Central memory CD4-positive, alpha-beta T cell (primary cell): ENCODE measurements around the gene TSKU.

ENCODE experiments used
- DNase-seq: peaks from one replicate; pipeline ENCODE4 v3.0.0; 2022

Gene TSKU

DNA sequence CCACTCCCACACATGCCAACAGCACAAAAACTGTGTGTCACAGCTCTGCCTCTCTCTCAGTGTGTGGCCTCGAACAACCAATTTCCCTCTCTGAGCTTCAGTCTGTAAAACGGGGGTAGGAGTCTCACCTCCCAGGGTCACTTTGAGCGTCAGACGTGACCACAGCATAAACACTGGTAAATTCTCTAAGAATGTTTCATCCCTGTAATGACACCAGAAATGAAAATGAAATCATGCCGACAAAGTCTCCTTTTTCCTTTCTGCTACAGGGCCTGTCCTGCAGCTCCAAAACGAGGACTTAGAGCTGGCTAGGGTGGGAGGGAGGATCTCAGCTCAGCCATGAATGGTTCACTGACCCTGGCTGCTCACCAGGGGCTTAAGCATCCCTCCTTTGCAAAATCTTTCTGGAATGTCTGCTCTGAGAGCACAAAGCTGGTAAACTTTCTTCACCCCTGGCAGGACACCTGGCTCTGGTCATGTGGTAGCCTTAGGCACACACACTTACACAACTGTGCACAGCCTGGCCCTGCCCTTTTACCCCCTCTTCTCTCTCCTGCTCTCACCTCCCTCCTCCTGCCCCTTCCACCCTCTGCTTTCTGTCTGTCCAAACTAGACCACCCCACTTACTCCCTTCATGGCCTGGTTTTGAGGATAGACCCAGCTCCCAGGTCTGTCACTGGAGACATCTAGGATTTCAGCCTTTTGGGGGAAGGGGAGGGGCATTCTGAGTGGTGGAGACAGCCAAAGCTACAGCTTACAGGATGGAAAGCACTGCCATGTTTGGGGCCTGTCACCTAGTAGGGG is 12.3 kb upstream of the TSKU start:
- no peak for DNase-seq

DNA sequence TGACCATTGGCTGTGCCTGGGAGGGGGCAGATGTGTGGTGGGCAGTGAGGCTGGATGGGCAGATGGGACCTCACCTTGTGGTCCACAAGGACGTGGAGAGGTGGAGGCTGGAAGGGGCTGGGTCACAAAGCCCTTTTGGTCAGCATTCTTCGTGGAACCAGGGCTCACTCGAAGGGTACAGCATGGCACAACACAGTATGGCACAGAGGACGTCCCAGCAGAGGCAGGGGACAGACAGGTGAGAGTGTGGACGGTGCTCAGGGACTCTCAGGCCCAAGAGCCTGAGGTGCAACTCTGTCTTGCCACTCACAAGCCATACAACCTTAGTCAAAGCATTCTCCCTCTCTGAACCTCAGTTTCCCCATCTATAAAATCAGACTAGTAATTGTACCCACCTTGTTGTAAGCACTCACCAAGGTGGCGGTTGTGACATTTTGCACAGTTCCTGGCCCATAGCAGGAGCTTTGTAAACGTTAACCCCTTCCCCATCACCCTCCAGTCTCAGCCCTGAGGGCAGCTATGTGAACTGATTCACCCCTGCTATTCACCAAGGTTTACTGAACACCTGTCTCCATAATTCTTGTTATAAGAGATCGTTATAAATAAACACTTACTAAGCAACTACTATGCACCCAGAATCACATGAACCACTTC is 11.6 kb upstream of the TSKU start:
- DNase-seq: no peak

DNA sequence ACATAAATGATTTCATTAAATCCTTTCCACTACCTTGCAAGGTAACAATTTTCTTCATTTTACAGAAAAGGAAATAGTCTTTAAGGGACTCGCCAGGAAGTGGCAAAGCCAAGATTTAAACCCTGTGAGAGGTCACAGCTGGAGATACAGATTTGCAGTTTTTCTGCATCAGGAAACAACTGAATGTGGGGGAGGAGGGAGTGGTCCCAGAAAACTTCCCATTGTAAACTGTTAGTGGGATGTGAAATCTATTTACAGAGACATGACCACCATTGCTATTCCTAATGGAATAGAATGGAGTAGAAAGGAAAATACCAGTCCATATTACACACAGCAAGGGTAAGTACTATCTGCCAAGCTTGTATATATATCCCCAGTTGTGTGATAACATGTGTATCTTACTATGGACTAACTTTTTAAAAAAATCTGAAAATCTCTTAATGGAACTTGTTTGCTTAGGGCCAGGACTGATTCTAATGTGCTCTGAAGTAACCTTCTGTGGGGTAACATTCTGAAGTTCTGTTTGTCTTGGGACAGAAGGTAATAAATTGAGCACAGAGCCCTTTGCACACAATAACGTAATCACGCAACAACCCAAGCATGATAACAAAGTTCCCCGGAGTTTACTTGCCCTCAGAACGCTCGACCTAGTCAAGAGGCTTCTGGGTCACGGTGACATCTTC is 10.9 kb upstream of the TSKU start:
- DNase-seq: no peak

DNA sequence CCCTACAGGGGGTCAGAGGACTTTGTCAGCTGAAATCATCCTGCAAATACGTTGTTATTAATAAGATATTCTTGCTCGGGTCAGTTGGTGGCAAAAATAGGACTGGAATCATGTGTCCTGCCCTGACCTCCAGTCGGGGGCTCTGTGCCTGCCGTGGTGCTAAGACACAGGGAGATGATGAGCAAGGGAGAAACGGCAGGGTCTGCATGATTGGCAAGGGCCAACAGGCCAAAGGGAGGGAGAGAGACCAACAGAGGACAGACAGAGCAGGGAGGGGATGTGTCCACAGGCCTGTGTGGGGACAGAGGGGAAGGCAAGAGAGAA is 10.4 kb upstream of the TSKU start:
- DNase-seq: no peak

DNA sequence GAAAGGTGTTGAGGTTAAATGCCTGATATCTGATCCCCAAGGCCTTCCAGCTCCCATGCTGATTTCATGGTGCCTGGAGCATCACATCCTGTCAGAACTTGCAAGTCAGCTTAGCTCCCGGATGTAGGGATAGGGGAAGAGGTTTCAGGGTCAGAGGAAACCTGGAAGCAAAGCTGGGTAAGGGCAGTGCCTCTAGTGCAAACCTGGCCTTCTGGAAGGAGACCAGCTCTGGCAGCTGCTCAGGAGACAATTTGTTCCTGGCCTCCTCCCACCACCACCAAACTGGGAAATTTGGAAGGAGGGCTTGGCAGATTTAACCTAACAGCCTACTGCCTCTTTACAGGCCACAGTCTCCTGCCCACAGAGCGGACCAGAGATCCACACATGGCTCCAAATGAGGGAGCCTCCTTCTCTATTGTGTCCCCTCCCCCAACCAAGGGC is 9.2 kb upstream of the TSKU start:
- no peak for DNase-seq

DNA sequence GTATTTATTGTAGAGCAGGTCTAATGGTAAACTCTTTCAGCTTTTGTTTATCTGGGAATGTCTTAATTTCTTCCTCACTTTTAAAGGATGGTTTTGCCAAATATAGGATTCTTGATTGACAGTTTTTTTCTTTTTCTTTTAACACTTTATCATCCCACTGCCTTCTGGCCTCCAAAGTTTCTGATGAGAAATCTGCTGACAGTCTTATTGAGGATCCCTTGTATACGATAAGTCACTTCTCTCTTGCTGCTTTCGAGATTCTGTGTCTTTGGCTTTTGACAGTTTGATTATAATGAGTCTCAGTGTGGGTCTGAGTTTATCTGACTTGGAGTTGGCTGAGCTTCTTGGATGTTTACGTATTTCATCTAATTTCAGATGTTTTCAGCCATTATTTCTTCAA is 6.7 kb upstream of the TSKU start:
- DNase-seq: no peak

DNA sequence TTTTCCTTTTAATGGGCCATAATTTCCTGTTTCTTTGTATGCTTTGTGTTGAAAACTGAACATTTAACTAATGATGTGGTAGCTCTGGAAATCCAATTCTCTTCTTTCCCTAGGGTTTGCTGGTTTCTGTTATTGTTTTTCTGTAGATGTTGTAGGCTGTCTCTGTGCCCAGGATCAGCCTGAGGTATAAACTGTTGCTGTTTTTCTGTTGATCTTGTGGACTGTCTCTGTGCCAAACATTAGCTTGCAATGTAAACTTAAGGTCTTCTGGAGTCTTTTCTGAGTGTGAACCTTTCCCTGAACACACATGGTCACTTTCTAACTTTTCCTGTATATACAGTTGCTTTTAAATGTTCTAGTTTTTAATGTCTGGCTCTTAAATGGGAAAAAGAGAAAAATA is 5.9 kb upstream of the TSKU start:
- no peak for DNase-seq

DNA sequence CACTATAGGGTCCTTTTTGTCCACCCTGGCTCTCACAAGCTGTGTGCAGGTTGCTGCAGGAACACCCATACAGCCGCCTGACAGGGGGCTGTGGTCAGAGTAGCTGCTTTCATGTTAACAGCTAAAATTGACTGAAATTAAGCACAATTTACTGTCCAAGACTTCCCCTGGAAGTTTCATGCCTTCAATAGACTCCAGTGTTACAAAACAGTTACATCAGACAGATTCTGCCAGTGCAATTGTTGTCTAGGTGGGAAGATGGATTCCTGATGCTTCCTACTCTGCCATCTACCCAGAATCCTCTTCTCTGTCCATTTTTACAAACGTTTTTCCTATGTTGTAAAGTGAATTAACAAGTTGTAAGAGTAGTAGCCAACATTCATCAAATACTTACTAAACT is 5.3 kb upstream of the TSKU start:
- no peak for DNase-seq

DNA sequence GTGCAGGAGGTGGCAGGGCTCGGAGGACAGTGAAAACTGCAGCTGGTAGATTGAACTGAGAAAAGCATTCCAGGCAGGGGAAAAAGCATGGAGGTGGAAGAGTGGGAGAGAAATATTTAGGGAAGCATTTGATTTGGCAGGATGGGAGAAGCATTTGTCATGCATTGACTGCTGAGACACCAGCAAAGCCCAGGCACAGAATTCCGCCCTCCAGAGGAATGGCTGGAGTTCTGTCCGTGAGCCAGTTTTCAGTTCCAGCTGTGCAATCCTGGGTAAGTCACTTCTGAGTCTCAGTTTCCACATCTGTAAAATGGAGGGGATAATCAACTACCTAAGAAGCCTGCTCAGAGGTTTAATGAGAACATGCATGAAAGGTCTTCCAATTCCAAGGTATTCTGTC is 4.3 kb upstream of the TSKU start:
- DNase-seq: no peak

DNA sequence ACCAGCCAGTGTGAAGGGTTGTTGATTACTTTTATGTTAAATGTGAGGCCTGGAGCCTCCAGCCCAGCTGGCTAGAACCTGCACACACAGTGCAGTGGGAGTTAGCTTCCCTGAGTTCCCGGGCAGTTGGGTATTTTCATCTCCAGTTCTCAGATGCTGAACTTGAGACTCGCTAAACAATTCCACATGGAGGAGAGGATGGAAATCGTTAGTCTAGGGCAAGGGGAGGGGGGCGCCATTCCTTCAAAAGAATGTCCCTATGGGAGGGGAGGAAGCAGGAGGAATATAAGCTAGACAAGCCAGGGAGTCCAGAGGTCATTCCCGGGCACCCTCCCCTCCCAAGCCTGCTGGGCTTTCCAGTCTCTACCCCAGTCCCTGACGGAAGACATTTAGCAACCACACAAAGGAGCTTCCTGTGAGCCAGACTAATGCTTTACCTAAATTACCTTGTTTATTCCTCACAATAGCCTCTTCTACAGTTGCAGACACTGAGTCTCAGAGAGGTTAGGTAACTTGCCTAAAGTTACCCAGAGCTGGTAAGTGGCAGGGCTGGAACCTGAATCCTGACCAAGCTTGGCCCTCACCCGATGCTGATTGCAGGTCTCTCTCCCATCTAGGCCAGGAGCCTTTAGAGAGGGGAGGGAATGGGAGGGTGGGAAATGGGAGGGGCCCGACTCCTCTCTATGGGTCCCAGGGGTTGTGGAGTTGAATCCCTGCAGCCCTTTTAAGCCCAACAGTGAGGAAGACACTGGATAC is 1.9 kb upstream of the TSKU start:
- DNase-seq: no peak

DNA sequence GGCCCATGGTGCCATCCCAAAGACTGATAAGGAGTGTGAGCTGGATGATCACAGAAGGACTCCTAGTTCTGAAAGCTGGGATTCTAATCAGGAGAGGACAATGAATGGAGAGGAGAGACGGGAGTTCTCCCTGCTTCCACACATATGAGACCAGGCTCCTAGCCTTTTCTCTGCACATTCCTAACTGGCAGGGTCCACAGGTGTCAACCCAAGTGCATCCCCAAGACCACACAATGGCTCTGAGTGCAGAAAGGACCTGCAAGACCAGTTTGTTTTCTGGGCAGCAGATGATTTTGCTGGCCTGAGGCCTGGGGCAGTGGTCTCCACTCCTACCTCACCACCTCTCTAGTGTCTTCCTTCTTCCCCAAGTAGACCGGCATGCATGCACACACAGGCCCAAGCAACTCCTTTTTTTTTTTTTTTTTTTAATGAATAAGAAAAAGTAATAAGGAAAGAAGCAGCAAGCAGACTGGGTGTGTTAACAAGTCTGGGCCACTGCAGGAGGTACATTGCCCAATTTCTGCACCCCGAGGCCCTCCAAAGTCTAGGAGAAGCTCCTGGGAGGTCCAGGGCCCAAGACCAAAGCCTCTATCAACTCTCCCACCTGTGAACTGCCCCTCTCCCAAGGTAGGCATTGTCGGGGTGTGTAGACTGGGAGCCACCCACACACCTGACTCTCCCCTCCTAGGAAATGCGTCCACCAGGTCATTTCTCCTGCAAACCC is 1.2 kb upstream of the TSKU start:
- DNase-seq: no peak

DNA sequence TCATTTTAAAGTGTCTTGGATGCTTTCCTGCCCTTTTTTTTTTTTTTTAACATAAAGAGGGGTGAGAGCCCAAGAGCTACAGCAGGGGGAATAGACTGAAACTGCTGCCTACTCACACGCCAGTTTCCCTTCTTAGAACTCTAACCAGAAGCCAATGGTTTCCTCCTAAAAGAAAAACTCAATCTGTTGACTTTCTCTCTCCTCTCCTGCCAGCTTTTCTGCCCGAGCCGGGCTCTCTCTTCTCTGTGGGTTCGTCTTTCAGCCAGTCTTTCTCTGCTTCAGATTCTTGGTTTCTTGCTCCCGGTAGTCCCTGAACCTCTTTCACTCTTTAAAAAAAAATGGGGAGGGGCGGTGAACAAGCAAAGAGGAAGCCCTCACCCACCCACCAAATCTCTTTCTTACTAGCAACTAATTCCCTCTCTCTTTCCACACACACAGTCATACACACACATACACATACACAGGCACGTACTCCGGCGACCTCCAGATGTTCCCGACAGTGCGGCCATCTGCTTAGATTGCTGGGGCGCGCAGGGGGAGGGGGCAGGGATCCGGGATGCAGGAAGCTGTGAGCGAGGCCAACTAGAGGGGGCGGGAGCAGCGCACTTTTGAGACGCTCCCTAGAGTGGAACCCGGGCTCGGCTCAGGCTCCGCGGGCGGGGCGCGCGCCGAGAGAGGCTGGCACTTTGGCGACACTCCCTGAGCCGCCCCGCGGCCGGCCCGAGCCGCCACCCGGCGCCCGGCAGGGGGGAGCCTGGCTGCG is 444 bp upstream of the TSKU start:
- no peak for DNase-seq

DNA sequence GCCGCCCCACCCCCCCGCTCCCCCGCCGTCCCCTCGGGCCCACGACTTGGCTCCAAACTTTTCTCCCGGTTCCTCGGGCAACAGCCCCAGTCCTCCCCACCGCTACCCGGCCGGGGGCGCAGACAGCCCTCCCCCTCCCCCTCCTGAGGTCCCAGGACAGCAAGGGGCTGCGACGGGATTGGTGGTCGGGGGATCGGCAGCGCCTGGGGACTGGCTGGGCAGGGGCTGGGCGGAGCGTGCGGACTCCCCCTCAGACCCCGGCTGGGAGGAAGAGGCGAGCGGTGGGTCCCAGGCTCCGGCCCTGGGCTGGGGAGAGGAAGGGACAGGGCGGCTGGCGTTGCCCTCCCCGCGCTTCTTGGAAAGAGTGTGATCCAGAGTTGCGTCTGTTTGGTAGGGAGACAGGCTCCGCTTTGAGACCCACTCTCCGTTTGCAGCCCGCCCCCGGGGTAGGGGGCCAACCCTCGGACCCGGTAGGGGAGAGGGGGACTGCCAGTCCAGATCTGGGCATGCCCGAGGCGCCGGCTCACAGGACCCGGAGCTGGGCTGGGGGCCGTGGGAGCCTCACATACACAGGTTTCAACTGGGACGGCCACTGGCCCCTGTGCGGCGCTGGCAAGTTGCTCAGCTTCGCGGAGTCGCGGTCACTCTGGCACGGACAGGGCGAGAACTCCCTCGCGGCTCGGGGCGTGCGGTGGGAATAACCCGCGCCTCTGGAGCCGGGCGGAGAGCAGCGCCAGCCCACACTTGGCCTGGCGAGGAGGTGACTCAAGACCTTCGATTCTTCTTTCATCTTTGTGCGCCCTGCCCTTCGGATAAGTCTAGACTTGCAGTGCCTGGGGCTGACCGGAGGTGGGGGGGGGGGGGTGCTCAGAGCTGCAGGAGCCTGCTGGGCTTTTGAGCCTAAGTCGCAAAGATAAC is 999 bp downstream of the TSKU start:
- no peak for DNase-seq

DNA sequence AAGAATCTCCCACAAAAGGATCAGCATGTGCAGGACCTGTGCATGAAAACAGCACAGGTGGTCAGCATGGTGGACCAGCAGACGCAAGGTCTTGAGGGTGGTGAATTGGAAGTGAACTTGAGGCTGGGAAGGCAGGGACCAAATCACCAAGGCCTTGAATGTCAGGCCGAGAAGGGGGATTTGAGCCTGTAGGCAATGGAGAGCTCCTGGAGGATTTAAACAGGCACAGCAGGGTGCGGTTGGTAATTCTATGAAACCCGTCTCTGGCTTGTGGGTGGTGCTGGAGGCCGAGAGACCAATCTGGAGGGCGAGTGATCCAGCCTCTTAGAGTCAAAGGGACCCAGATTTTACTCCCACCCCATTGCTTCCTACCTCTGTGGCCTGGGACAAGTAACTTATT is 2.4 kb downstream of the TSKU start:
- no peak for DNase-seq

DNA sequence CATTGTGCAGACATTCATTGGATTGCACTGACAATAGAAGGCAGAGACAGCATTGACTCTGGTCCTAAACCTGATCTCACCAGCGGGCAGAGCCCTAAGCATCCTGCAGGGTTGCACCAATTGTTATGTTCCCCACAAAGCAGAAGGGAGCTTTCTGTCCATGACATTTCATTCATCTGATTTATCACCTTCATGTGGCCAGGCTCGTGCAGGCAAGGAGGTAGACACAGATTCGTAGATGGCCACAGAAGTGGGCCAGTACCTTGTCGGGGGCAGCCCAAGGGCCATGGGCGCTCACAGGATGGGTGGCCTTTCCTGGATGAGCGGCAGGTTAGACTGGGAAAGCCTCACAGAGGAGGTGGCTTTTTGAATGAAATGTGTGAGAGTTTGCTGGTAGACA is 2.9 kb downstream of the TSKU start:
- DNase-seq: no peak

DNA sequence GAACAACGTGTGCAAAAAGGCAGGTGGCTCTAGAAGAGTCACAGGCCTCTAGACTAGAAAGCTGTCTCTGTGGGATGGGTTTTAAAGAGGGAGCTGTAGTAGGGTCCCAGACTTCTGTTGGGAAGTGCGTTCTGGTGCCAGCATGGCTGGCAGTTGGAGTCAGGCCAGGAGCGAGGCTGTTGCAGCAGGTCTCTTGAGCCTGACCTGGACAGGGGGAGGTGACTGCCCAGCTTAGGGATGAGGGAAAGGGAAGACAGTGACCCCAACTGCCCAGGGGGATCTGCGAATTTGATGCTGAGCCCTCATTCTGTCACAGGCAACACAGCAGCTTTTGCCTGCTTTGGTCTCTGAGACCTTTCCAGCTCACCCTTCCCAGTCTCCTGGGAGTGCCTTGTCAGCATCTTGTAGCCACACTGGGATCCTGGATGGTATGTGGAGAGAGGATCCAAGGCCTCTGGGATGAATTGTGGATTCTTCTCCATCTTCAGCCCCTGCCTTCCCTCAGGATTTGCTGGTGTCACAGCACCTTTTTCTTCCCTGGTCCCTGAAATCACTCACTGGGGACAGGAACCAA is 3.4 kb downstream of the TSKU start:
- no peak for DNase-seq

DNA sequence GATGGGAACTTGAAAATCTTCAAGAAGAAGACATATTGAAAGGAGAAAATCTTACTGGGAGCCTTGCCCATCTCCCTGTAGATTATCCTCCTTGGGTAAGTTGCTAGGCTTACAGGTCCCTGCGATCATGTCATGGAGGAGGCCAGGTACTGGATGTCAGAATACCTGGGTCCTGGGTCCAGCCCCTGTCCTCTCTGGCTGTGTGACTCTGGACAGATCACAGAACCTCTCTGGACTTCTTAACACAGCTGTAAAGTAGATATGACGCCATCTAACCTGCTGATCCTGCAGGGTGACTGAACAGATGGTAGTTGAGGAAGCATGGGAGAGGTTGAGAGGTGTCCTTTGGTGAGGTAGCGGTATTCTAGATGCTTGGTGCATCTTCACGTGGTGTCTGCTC is 4.1 kb downstream of the TSKU start:
- DNase-seq: no peak

DNA sequence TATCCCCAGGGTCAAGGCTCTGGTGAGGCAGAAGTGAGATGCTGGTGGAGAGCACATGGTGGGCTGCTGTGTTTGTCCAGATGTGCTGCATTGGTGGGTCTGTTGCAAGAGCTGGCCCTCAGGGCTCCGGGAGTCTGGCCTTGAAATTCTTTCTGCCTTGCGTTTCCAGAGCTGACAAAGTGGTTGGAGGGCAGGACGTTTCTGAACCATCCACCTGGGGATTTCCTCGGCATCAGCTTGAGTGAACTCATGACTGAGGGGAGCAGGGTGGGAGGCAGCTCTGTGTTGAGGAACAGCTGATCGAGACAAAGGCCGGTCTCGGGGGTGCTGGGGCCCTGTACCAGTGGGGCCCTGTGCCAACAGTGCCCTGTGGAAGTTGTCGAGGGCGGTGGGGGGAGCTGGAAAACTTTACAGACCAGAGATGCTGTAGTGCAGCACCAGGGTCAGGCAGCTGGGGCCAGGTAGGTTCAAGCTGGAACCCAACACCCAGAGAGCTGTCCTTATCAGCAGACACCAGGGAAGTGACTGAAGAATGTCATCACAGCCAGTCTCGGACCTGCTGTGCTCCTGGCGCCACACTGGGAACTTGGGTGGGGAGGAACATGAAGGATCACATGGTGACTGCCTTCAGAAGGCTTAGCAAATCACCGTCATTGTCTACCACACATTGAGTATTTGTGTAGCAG is 4.9 kb downstream of the TSKU start:
- DNase-seq: no peak

DNA sequence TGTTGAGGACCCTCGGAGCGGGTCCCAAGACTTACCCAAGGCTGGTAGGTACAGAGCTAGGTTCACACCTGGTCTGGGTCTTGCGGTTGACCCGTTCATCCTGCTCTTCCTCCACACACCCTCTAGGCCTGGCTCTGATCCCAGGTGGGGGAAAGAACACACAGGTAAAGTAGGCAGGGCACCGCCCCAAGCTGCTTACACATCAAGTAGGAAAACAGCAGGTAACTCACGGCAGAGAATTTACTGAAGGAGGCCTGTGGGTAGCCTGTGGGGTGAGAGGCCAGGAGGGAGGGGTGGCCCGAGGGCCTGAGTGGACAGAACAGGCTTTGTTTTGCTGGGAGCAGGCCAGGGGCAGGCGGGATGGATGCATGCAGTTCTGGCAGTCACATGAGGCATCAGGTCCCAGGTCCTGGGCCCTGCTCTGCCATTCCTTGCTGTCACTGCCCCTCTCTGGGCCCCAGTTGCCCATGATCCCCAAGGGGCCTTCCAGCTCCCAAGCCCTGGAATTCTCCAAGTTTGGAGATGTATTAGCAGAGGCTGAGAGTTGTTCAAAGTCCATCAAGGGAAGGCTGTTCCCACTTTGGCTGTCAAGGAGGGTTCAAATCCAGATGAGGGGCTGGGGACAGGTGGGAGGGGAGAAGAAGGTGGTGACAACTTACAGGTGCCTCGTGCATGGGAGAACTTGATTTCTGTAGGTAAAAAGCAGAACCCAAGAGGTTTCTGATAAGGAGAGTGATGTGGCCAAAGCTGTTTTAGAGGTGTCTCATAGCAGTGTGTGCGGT is 5.7 kb downstream of the TSKU start:
- DNase-seq: no peak
